Measurements from ENCODE around the gene PNRC1.
A peak's percentile ranks its signal among the peaks of the same experiment; 100 is the strongest.
"Not testable (repeated sequence)": the region's sequence is repeated elsewhere in the genome, so short reads cannot be mapped to it uniquely, and the experiment has no call there.

The PNRC1 gene

DNA sequence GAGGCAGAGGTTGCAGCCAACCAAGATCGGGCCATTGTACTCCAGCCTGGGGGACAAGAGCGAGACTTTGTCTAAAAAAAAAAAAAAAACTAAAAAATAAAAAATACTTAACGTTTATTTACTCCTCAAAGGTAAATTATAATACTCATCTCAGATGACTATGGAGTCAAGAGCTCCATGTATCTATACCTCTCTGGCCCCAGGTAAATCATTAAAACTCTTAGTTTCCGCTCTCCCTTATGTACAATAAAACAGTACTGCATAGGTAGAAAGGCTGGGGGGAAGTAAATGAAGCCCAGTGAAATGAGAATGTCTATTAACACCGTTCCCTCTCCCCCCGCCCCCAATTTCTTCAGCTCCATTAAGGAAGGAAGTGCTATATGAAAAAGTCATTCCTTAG is 36.2 kb downstream of the PNRC1 start:
- DNase-seq = no peak

DNA sequence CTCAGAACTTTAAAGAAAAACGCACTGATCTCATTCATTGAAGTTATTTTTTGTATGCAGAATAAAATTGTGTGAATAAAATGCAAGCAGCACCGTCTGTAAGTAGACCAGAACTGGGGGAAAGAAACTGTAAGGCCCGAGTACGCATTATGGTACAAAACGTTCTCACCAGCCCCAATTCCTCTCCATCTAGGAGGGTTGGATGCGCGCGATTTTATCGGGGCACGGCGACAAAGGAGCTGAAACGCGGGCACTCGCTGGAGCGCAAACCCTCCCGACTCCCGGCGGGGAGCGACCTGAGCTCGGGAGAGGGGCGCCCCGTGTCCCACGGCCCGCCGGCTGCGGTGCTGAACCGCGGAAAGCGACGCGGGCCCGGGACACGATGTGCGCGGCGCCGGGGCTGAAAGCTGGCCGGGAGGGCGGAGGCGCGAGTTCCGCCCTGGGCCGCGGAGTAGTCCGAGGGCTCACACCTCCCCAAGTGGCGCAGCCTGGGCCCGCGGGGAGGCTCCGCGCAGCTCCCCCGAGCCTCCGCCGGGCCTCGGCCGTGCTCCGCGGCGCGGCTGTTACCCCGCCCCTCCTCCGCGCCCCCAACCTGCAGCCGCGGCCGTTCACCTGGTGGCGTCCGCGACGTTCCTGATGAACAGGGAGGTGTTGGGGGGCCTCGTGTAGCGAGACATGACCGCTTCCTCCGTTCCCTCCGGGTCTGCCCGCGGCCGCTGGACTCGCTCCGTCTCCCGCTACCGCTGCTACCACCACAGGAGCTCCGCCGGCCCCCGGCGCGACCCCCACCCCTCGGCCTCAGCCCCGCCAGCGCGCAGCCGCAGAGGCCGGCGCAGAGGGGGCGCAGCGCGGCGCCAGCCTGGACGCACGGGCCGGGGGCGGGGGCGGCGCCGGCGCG is 36.9 kb downstream of the PNRC1 start, which contains the start of gene SRSF12:
SRSF12 (minus strand) TSS at position 861 of the 898 bp plus-strand sequence; CDS start at position 677, 184 bp downstream.
- peak; percentile 68 for DNase-seq

DNA sequence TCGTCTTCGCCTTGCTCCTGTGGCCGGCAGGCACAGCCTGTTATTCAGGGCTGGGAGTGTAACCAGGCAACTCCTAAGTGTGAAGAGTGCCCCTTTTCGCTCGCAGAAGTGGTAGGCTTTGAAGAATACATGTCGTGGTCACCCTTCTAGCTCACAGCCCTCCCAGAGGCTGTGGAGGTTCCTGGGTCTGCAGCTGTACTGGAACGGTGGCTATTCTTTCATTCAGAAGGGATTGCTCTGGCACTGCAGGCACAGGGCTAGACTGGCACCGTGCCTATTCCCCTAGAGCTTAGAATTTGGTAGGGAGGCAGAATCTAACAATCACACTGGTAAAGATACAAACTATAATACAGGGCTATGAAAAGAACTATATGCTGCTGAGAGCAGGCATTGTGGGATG is 38.4 kb downstream of the PNRC1 start:
- no peak for DNase-seq

DNA sequence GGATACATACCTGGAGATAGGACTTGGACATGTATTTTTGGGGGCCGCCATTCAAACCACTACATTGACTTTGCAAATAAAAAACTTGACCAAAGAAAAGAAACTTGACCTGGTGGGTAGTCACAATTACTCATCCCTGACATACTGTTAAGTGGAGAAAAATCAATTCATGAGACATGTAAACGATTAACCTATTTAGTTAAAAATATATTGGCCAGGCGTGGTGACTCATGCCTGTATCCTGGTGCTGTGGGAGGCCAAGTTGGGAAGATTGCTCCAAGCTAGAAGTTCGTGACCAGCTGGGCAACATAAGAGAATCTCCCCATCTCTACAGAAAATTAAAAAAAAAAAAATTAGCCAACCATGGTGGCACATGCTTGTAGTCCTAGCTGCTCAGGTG is 39.8 kb downstream of the PNRC1 start:
- no peak for DNase-seq

DNA sequence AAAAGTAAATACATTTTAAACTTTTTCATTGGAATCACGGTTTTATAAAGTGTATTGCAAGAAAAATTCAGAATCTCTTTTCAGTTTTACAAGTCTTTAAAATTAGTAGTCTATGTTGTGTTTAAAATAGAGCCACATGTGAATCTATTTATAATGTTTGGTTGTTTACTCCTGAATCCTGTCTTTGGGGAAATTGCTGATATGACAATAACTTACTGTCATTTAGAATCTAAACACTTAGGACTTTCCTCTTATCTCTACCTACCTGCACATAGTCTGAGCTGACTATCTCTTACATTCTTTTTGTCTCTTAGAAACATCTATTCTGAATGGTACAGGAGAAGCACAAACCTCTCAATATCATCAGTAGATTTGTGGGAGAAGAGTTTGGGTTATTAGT is 41.4 kb downstream of the PNRC1 start:
- no peak for DNase-seq

DNA sequence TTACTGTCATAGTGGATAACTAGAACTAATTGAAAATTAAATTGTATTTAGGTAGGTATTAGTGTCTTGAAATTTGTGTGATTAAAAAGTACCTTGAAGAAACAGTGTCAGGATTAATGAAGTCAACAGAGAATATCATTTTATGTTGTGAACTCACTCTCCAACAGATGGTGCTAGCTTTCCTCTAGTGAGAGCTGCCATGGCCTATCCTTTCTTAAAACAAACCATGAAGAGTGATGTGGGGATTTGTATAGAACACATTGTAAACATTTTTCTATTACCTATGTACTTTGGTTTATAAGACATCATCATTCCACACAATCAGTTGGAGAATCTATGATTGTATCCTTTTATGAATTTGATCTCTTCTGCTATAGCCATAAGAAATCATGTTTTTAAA is 42.1 kb downstream of the PNRC1 start:
- DNase-seq = peak; percentile 24

DNA sequence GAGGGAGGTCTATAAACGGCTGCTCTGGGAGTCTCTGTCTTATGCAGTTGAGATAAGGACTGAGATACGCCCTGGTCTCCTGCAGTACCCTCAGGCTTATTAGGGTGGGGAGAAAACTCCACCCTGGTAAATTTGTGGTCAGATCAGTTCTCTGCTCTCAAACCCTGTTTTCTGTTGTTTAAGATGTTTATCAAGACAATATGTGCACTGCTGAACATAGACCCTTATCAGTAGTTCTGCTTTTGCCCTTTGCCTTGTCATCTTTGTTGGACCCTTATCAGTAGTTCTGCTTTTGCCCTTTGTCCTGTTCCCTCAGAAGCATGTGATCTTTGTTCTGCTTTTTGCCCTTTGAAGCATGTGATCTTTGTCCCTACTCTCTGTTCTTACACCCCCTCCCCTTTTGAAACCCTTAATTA is 47.7 kb downstream of the PNRC1 start:
- DNase-seq = not testable (repeated sequence)

DNA sequence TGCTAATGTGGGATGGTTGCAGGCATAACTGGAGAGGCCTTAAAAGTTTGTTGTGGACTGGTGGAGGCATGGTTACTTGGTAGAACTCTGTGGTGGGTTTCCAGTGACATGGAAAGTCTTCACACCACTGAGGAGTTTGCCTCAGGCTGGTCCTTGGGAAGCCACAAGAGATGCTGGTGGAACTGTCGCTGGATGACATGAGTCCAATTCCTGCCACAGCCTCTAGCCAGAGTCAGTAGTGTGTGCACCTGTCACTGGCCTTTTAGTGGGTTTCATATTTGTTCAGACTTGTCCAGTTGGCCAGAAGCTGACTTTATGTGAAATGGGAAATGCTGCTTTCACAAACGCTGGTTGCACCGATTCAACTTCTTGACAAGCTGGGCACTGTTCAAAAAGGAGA is 51.0 kb downstream of the PNRC1 start:
- DNase-seq = no peak

DNA sequence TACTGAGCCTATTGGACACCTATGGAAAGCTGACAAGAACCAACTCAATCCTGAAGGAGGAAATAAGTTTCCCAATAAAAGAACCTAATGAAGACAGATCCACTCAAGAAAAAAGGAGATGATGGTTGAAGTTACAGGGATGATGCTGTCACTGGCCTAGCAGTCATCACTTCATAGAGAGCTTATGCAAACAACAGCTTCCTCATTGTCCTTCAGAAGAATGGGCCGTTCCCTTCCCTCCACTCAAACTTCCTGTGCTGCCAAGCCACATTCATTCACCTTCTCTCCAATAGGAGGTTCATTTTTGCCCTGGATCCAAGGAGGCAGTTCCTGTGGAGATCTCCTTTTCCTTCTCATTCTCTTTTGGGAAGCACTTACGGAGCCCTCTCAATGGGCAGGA is 51.5 kb downstream of the PNRC1 start:
- DNase-seq = no peak

DNA sequence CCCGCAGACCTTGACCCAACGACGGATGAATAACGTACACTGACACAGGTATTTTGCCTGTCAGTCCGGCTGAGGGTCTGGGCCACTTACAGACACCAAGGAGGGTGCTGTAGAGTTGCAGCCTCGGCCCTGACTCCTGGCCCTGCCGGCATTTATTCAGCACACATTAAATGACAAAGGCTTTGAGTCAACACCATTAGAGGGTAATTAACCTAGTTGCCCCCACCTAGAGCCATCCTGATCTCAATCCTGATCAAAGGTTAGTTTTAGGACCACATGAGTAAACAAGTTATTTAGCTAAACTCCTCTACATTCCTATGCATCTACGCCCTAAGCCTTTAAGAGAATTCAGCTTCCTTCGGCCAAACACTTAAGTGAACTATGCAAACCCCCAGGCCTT is 53.4 kb downstream of the PNRC1 start:
- DNase-seq = no peak

DNA sequence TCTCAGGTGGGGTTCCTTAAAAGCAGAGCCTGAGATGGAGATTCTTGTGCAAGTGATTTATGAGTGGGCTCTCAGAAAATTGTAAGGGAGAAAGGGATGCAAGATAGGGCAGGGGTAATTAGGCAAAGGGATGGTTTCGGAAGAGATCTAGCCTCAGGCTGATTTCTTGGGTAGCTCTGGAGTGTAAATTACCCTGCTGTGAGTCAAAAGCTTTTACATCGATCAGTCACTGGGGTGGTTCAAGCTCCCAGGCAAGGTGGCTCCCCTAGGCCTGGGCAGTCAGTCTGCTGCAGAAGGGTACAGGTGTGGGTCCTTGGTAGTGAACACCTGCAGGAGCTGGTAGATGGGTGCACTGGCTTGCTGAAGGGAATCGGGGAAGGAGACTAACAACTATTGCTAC is 54.2 kb downstream of the PNRC1 start:
- peak; percentile 44 for DNase-seq

Measured in NCI-H146 (cell line).